OCI-LY1 (cell line): ENCODE data around the gene ELMO1.

ENCODE experiments used
- EZH2 ChIP-seq: fragments of 200-600 bp; sonication (generic), shearing (Covaris generic); IDR thresholded peaks from 2 replicates; pipeline ENCODE4 v1.8.0; 2017; ENCODE audit warnings: borderline replicate concordance, mixed run types, mild to moderate bottlenecking, antibody characterized with exemption, low read length, moderate library complexity, mixed read lengths
- TF ChIP-seq, protein P1 (sequence below): fragments of 200-600 bp; sonication (generic), shearing (Covaris generic); IDR thresholded peaks from 2 replicates; pipeline ENCODE4 v1.5.1; 2017; ENCODE audit warnings: mild to moderate bottlenecking, antibody characterized with exemption, low read length, moderate library complexity, mixed read lengths

DNA sequence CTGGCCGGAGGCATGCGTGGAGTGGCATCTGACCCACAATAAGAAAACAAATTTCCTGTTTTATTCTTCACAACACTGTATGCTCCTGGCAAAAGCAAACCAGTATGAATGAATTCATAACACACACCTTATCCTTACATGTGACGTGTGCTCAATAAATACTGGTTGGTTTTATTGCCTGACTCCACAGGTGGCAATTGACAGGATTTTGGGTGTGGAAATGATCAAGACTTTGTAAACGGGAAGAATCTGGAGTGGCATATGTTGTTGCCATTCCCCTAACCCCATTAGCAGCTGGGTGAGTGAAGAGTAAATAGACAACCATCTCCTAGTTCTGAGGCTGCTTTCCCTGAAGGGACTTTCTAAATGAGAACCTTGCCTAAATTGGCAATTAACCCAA, 508.8 kb downstream of the ELMO1 start:
- TF ChIP-seq, protein P1, sequence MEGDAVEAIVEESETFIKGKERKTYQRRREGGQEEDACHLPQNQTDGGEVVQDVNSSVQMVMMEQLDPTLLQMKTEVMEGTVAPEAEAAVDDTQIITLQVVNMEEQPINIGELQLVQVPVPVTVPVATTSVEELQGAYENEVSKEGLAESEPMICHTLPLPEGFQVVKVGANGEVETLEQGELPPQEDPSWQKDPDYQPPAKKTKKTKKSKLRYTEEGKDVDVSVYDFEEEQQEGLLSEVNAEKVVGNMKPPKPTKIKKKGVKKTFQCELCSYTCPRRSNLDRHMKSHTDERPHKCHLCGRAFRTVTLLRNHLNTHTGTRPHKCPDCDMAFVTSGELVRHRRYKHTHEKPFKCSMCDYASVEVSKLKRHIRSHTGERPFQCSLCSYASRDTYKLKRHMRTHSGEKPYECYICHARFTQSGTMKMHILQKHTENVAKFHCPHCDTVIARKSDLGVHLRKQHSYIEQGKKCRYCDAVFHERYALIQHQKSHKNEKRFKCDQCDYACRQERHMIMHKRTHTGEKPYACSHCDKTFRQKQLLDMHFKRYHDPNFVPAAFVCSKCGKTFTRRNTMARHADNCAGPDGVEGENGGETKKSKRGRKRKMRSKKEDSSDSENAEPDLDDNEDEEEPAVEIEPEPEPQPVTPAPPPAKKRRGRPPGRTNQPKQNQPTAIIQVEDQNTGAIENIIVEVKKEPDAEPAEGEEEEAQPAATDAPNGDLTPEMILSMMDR: no peak
- no peak for TF ChIP-seq EZH2
